Panc1 (cell line): Measurements from ENCODE around the gene SHISA8. TPM values are rescaled to one million over a fixed set of nuclear protein-coding genes. Genes with fewer than 3 reads are reported as not detected.
A peak's percentile ranks its signal among the peaks of the same experiment; 100 is the strongest.

Source experiments
- ATAC-seq: fragments of 200-7000 bp; cut with Tn5 transposase; 2 replicates; pipeline ENCODE4 v1.9.1; 2020; ENCODE audit warnings: mild to moderate bottlenecking, moderate library complexity
- BruUV-seq: library from RNA; stranded (reverse); fragments of 400-500 nt; replicated peaks from 2 replicates; lab custom pipeline; 2021; lab: Mats Ljungman, UMichigan
- CTCF ChIA-PET: fragments of 300-600 bp; sonication (Branson Sonifier 250); formaldehyde crosslinking; loops from one replicate; lab custom pipeline; 2022; ENCODE audit warnings: antibody characterized with exemption; lab: Charles Lee
- POLR2A ChIA-PET: fragments of 300-600 bp; sonication (Branson Sonifier 250); formaldehyde crosslinking; loops from one replicate; lab custom pipeline; 2022; ENCODE audit warnings: antibody characterized with exemption; lab: Charles Lee
- DNase-seq: peaks from one replicate; pipeline ENCODE4 v3.0.0-alpha.2; 2010; ENCODE audit warnings: low read depth, low spot score
- H3K27ac ChIP-seq: 2 replicates; pipeline ENCODE4 v1.5.1; 2011; ENCODE audit warnings: mild to moderate bottlenecking, low read length, inconsistent platforms
- H3K27me3 ChIP-seq: fragments of 200-500 bp; sonication (Bioruptor generic); 2 replicates; pipeline ENCODE4 v1.6.0; 2014; ENCODE audit warnings: low read length, inconsistent platforms; ENCODE audit not compliant: control insufficient read depth, insufficient read depth
- H3K36me3 ChIP-seq: fragments of 200-500 bp; sonication (Bioruptor generic); 2 replicates; pipeline ENCODE4 v1.5.1; 2014; ENCODE audit warnings: inconsistent platforms, mild to moderate bottlenecking, low read length, moderate library complexity; ENCODE audit not compliant: control insufficient read depth, insufficient read depth
- H3K4me1 ChIP-seq: 2 replicates; pipeline ENCODE4 v1.5.1; 2011; ENCODE audit warnings: inconsistent platforms, mild to moderate bottlenecking, low read length, moderate library complexity; ENCODE audit not compliant: control insufficient read depth, insufficient read depth
- H3K4me3 ChIP-seq, 2 experiments: 2 replicates each; pipeline ENCODE4 v1.5.1; 2011 to 2012; ENCODE audit warnings: low read depth in 2 of 2, low read length in 2 of 2, mild to moderate bottlenecking in 2 of 2, inconsistent platforms in 1 of 2, moderate library complexity in 1 of 2
- H3K9me3 ChIP-seq: fragments of 200-500 bp; sonication (Bioruptor generic); 2 replicates; pipeline ENCODE4 v1.5.1; 2014; ENCODE audit warnings: low read depth, mild to moderate bottlenecking, inconsistent platforms, low read length, moderate library complexity; ENCODE audit not compliant: control insufficient read depth, insufficient read depth
- CTCF ChIP-seq: fragments of 450-650 bp; IDR thresholded peaks from 2 replicates; pipeline ENCODE4 v1.5.1; 2017; ENCODE audit warnings: mild to moderate bottlenecking
- POLR2AphosphoS5 ChIP-seq: IDR thresholded peaks from 2 replicates; pipeline ENCODE4 v1.6.1; 2012; ENCODE audit warnings: mild to moderate bottlenecking, low read depth, low read length, moderate library complexity
- REST ChIP-seq, 2 experiments: IDR thresholded peaks; 2 replicates each; pipeline ENCODE4 v1.6.1; 2011 to 2012; ENCODE audit warnings: low read depth in 2 of 2, control low read depth in 1 of 2, low read length in 1 of 2, mild to moderate bottlenecking in 1 of 2, moderate library complexity in 1 of 2; ENCODE audit not compliant: insufficient read depth in 1 of 2
- SIN3A ChIP-seq: IDR thresholded peaks from 2 replicates; pipeline ENCODE4 v1.6.1; 2012; ENCODE audit warnings: low read depth, mild to moderate bottlenecking, low read length, moderate library complexity, borderline replicate concordance; ENCODE audit not compliant: insufficient read depth
- TCF7L2 ChIP-seq: IDR thresholded peaks from 2 replicates; pipeline ENCODE4 v1.6.1; 2011; ENCODE audit warnings: mild to moderate bottlenecking, low read depth, low read length, inconsistent platforms
- in situ Hi-C: cut with HindIII; loops from 2 replicates; pipeline ENCODE4 v1.10.0; 2016; ENCODE audit warnings: low sequenced_read_pairs, low pct_unique_long_range_greater_than_20kb
- intact Hi-C: fragments of 100-400 bp; cut with micrococcal nuclease; formaldehyde crosslinking; loops from one replicate; pipeline ENCODE4 v1.10.0; 2022; ENCODE audit not compliant: unreplicated experiment
- total RNA-seq: library from RNA; stranded (reverse); gene quantifications from one replicate; pipeline ENCODE4 v1.2.1, GENCODE V29; 2021; ENCODE audit not compliant: unreplicated experiment

SHISA8 gene
- total RNA-seq, 1 experiment from 2014 or later = 0.62 TPM

GRCh38 chr22:41885516-41885915 lies 29.4 kb downstream of the SHISA8 start:
- DNase-seq (no peak), ATAC-seq (no peak)
- peaks cover 8% of the 10 kb centered on the region for H3K36me3 ChIP-seq
- no peaks in the 10 kb centered on the region for H3K27me3 ChIP-seq
- no peak overlapping the region for H3K4me3 ChIP-seq
- TF ChIP-seq POLR2AphosphoS5 = no peak
- no peak for TF ChIP-seq REST (IDR thresholded peaks at IDR 0.05; ENCODE audit: insufficient read depth in 1 of 2, low read depth in 2 of 2, low read length in 1 of 2)
- TF ChIP-seq CTCF = no peak
- no peak for TF ChIP-seq SIN3A
- no peak for TF ChIP-seq TCF7L2
- CTCF ChIA-PET = no interaction called here
- POLR2A ChIA-PET = no interaction called here
- intact Hi-C loops (no loop called here), in situ Hi-C loops (no loop called here)
- no peaks in the 10 kb centered on the region for H3K4me1 ChIP-seq
- BruUV-seq = TSS peak; percentile 30
- no peak overlapping the region for H3K27ac ChIP-seq
- no peaks in the 10 kb centered on the region for H3K9me3 ChIP-seq

- DNase-seq (no peak), ATAC-seq (no peak)
- Histone ChIP-seq H3K27me3 (no peaks in the 10 kb centered on the region), H3K9me3 (no peaks in the 10 kb centered on the region), H3K4me1 (no peaks in the 10 kb centered on the region), H3K4me3 (no peak overlapping the region), H3K36me3 (peaks cover 8% of the 10 kb centered on the region), H3K27ac (no peak overlapping the region)
- no peak for TF ChIP-seq TCF7L2
- TF ChIP-seq SIN3A = no peak
- TF ChIP-seq REST (IDR thresholded peaks at IDR 0.05; ENCODE audit: insufficient read depth in 1 of 2, low read depth in 2 of 2, low read length in 1 of 2) = no peak
- TF ChIP-seq CTCF = no peak
- no peak for TF ChIP-seq POLR2AphosphoS5
- intact Hi-C loops (no loop called here), in situ Hi-C loops (no loop called here)
- ChIA-PET POLR2A (no interaction called here), CTCF (no interaction called here)
- no TSS peak for BruUV-seq
These were observed 29.8 kb downstream of the SHISA8 start for GRCh38 chr22:41885116-41885515.
